Central memory CD8-positive, alpha-beta T cell (primary cell): ENCODE data around the gene HEXD.

Experiments used
- ATAC-seq: fragments of 150-1000 bp; cut with Tn5 transposase; replicated peaks from 2 replicates; pipeline ENCODE4 v1.10.0; 2022; ENCODE audit warnings: mild to moderate bottlenecking, moderate FRiP score, moderate number of reproducible peaks; ENCODE audit not compliant: poor library complexity, severe bottlenecking; ENCODE audit errors: extremely low read depth
- DNase-seq, 2 donors: peaks; one replicate each; pipeline ENCODE4 v3.0.0; 2021; ENCODE audit warnings: low spot score in 2 of 2
- H3K27ac Mint-ChIP-seq: one replicate; pipeline ENCODE4 v1.8.0; 2022; ENCODE audit warnings: low read depth, mild to moderate bottlenecking, moderate library complexity, mixed read lengths
- H3K27me3 Mint-ChIP-seq: one replicate; pipeline ENCODE4 v1.8.0; 2022; ENCODE audit warnings: mixed read lengths
- H3K36me3 Mint-ChIP-seq: one replicate; pipeline ENCODE4 v1.8.0; 2022; ENCODE audit warnings: mild to moderate bottlenecking, moderate library complexity, mixed read lengths; ENCODE audit not compliant: insufficient read depth
- H3K4me1 Mint-ChIP-seq: one replicate; pipeline ENCODE4 v1.8.0; 2022; ENCODE audit warnings: mixed read lengths
- H3K4me3 Mint-ChIP-seq: one replicate; pipeline ENCODE4 v1.8.0; 2022; ENCODE audit warnings: mild to moderate bottlenecking, moderate library complexity, mixed read lengths
- H3K9me3 Mint-ChIP-seq: one replicate; pipeline ENCODE4 v1.8.0; 2022; ENCODE audit warnings: mixed read lengths

Gene HEXD

GRCh38 chr17:82438401-82439193, 20.4 kb downstream of the HEXD start:
- DNase-seq (no peak), ATAC-seq (no peak)
- Mint-ChIP-seq H3K27me3 (no peaks in the 10 kb centered on the region), H3K4me3 (no peak overlapping the region), H3K36me3 (peaks cover 6% of the 10 kb centered on the region), H3K9me3 (no peaks in the 10 kb centered on the region), H3K4me1 (peaks cover 5% of the 10 kb centered on the region), H3K27ac (no peak overlapping the region)

- DNase-seq = no peak
- ATAC-seq = no peak
- peaks cover 6% of the 10 kb centered on the region for H3K36me3 Mint-ChIP-seq
- no peak overlapping the region for H3K27ac Mint-ChIP-seq
- no peaks in the 10 kb centered on the region for H3K27me3 Mint-ChIP-seq
- no peaks in the 10 kb centered on the region for H3K4me1 Mint-ChIP-seq
- H3K9me3 Mint-ChIP-seq = no peaks in the 10 kb centered on the region
- no peak overlapping the region for H3K4me3 Mint-ChIP-seq
These were observed 21.2 kb downstream of the HEXD start for GRCh38 chr17:82439194-82439828.

- Mint-ChIP-seq H3K4me3 (no peak overlapping the region), H3K9me3 (no peaks in the 10 kb centered on the region), H3K4me1 (no peaks in the 10 kb centered on the region), H3K27ac (no peak overlapping the region), H3K27me3 (no peaks in the 10 kb centered on the region), H3K36me3 (peaks cover 6% of the 10 kb centered on the region)
- DNase-seq (no peak), ATAC-seq (no peak)
These were observed 21.8 kb downstream of the HEXD start for GRCh38 chr17:82439829-82440365.

- Mint-ChIP-seq H3K36me3 (peaks cover 6% of the 10 kb centered on the region), H3K9me3 (no peaks in the 10 kb centered on the region), H3K27me3 (no peaks in the 10 kb centered on the region), H3K27ac (peak overlapping the region; percentile 76), H3K4me3 (no peak overlapping the region), H3K4me1 (no peaks in the 10 kb centered on the region)
- DNase-seq (no peak), ATAC-seq (no peak)
These were observed 22.4 kb downstream of the HEXD start for GRCh38 chr17:82440469-82440981.

GRCh38 chr17:82440991-82441627, 23.0 kb downstream of the HEXD start:
- DNase-seq (no peak), ATAC-seq (no peak)
- peak overlapping the region; percentile 87 for H3K27ac Mint-ChIP-seq

GRCh38 chr17:82441691-82442487, 23.7 kb downstream of the HEXD start:
- Mint-ChIP-seq H3K4me1 (no peaks in the 10 kb centered on the region), H3K36me3 (peaks cover 8% of the 10 kb centered on the region), H3K27me3 (no peaks in the 10 kb centered on the region), H3K27ac (peak overlapping the region; percentile 87), H3K4me3 (no peak overlapping the region), H3K9me3 (no peaks in the 10 kb centered on the region)
- ATAC-seq = no peak
- no peak for DNase-seq

More at GRCh38 chr17:82440991-82441627, 23.0 kb downstream of the HEXD start:
- H3K27me3 Mint-ChIP-seq = no peaks in the 10 kb centered on the region
- no peaks in the 10 kb centered on the region for H3K4me1 Mint-ChIP-seq
- no peaks in the 10 kb centered on the region for H3K9me3 Mint-ChIP-seq
- no peak overlapping the region for H3K4me3 Mint-ChIP-seq
- H3K36me3 Mint-ChIP-seq = peaks cover 6% of the 10 kb centered on the region

- no peak overlapping the region for H3K27ac Mint-ChIP-seq
- no peak overlapping the region for H3K4me3 Mint-ChIP-seq
- H3K9me3 Mint-ChIP-seq = no peaks in the 10 kb centered on the region
- H3K36me3 Mint-ChIP-seq = peaks cover 6% of the 10 kb centered on the region
- peaks cover 4% of the 10 kb centered on the region for H3K4me1 Mint-ChIP-seq
- ATAC-seq = no peak
- no peaks in the 10 kb centered on the region for H3K27me3 Mint-ChIP-seq
- no peak for DNase-seq
These were observed 24.7 kb downstream of the HEXD start for GRCh38 chr17:82442643-82443464.

GRCh38 chr17:82443465-82444283, 25.5 kb downstream of the HEXD start:
- no peak overlapping the region for H3K4me3 Mint-ChIP-seq
- DNase-seq (no peak), ATAC-seq (no peak)
- H3K9me3 Mint-ChIP-seq = no peaks in the 10 kb centered on the region
- H3K36me3 Mint-ChIP-seq = peaks cover 4% of the 10 kb centered on the region
- H3K4me1 Mint-ChIP-seq = peaks cover 6% of the 10 kb centered on the region
- H3K27ac Mint-ChIP-seq = no peak overlapping the region
- no peaks in the 10 kb centered on the region for H3K27me3 Mint-ChIP-seq

GRCh38 chr17:82444284-82444893, 26.2 kb downstream of the HEXD start:
- Mint-ChIP-seq H3K27ac (no peak overlapping the region), H3K4me1 (peaks cover 11% of the 10 kb centered on the region), H3K9me3 (no peaks in the 10 kb centered on the region), H3K27me3 (no peaks in the 10 kb centered on the region), H3K4me3 (no peak overlapping the region), H3K36me3 (peaks cover 6% of the 10 kb centered on the region)
- DNase-seq = no peak
- ATAC-seq = no peak

- Mint-ChIP-seq H3K36me3 (peaks cover 12% of the 10 kb centered on the region), H3K27ac (no peak overlapping the region), H3K4me1 (peaks cover 17% of the 10 kb centered on the region), H3K4me3 (no peak overlapping the region), H3K9me3 (no peaks in the 10 kb centered on the region), H3K27me3 (no peaks in the 10 kb centered on the region)
- no peak for DNase-seq
- ATAC-seq = no peak
These were observed 26.9 kb downstream of the HEXD start for GRCh38 chr17:82444941-82445521.
